GM21619 (cell line): ENCODE data around the gene CAMTA1.

ENCODE experiments used
- ATAC-seq: cut with Tn5 transposase; IDR thresholded peaks from one replicate; pipeline ENCODE4 v1.9.1; 2021; ENCODE audit not compliant: unreplicated experiment

CAMTA1 gene

GRCh38 chr1:7420098-7420445 is 634.8 kb downstream of the CAMTA1 start:
- no peak for ATAC-seq

- ATAC-seq = no peak
Measured at GRCh38 chr1:7420470-7421100, 635.3 kb downstream of the CAMTA1 start.

- no peak for ATAC-seq
Measured at GRCh38 chr1:7421471-7422075, 636.3 kb downstream of the CAMTA1 start.

GRCh38 chr1:7422081-7422480 is 636.8 kb downstream of the CAMTA1 start:
- no peak for ATAC-seq

DNA sequence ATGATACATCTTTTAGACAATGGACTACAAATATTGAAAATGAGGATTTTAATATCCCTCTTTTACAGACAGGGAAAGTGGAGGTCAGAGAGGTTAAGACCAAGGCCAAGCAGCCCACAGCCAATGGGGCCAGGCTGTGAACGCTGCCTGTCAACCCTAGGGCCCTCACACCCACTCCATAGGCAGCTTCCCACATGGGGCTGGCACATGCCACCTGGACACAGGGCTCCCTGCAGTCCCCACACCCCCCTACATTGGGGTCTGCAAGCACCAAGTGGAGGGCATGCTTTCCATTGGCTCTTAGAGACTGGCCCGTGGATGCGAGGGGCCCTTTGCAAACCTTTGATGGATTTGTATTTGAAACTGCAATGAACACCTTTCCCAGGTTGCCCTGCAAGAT is 637.3 kb downstream of the CAMTA1 start:
- no peak for ATAC-seq

- no peak for ATAC-seq
Measured at GRCh38 chr1:7422966-7423365, 637.7 kb downstream of the CAMTA1 start.

- ATAC-seq = no peak
Measured at GRCh38 chr1:7424352-7424890, 639.2 kb downstream of the CAMTA1 start.

DNA sequence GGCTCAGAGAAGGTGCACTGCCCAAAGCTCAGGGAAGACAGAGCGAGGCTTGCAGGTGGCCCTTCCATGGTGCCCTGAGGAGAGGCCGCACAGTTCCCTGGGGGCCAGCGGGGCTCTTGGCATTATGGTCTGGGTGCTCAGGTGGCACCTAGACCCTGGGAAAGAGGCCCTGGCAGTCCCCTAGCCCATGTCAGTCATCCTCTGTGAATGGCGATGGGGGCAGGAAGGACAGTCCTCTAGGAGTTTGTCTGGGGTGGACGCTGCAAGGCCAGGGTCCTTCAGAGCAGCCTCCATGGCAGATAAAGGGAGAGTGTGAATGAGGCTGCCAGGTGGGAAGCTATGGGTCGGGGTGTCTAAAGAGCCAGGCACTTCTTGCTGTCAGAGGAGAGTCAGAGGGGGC is 640.0 kb downstream of the CAMTA1 start:
- no peak for ATAC-seq

DNA sequence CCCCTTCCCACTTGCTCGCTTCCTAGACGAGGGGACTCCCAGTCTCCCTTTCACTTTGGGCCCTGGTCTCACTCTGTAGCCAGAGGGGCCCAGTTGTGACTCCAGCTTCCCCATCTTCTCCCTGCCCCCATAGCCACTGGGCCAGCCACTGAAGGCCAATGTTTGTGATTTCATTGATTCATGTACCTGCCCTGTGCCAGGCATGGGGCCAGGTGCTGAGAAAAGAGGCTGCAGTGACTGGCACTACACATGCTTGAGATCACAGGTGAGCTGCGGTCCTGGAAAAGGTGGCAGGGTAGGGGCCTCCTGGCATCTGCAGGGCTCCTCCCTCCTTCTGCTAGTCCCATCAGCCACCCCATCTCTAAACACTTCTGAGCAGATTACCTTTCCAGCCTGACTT is 640.5 kb downstream of the CAMTA1 start:
- ATAC-seq = no peak

DNA sequence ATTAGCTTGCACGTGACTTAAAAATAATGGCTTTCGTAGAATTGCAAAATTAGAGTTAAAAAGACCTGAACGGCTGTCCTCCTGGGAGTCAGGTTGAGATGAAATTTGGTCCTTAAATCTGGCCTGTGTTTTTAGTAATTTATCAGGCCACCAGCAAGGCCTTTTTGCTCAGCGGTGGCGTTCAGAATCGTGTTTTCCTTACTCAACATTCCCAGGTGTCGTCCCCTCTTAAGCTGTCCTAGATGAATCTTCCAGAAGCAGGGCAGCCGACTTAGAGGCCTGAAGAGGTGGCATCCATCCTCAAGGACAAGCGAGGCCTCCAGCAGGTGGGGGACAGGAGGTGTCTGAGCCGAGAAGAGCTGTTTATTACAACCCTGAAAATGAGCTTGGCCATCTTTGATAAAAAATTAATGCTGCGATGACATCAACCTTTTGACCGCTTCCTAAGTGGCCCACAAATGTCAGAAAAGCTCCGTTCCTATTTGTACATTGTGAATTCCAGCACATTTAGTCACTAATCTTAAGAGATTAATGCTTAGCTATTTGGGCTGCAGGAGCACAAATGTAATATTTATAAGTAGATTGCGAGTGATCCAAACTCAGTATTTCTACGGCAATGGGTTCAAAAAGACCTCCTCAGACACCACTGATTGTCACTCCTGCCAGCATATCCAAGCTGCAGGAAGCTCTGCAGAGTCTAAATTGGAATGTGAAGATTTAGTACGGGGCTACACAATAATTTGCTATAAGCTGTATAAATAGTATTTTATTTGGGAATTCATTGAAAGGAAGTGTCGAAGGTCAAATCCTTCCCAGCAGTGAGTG is 641.7 kb downstream of the CAMTA1 start:
- no peak for ATAC-seq

- ATAC-seq = no peak
Measured at GRCh38 chr1:7427605-7428300, 642.5 kb downstream of the CAMTA1 start.

- ATAC-seq = no peak
Measured at GRCh38 chr1:7429290-7429689, 644.0 kb downstream of the CAMTA1 start.

DNA sequence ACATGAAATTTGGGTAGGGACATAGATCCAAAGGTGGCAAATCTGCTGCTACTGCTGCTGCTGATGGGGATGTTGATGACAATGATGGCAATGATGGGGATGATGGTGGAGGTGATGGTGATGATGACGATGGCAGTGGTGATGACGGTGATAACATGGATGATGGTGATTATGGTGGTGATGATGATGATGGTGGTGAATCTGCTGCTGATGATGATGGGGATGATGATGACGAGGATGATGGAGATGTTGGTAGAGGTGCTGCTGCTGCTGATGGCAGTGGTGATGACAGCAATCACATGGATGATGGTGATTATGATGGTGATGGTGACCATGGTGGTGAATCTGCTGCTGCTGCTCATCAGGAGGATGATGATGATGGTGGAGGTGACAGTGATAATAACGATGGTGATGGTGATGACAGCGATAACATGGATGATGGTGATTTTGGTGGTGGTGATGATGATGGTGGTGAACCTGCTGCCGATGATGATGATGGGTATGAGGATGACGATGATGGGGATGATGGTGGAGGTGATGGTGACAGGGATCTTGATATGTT is 644.9 kb downstream of the CAMTA1 start:
- ATAC-seq = no peak

GRCh38 chr1:7430691-7431090 is 645.4 kb downstream of the CAMTA1 start:
- ATAC-seq = no peak

DNA sequence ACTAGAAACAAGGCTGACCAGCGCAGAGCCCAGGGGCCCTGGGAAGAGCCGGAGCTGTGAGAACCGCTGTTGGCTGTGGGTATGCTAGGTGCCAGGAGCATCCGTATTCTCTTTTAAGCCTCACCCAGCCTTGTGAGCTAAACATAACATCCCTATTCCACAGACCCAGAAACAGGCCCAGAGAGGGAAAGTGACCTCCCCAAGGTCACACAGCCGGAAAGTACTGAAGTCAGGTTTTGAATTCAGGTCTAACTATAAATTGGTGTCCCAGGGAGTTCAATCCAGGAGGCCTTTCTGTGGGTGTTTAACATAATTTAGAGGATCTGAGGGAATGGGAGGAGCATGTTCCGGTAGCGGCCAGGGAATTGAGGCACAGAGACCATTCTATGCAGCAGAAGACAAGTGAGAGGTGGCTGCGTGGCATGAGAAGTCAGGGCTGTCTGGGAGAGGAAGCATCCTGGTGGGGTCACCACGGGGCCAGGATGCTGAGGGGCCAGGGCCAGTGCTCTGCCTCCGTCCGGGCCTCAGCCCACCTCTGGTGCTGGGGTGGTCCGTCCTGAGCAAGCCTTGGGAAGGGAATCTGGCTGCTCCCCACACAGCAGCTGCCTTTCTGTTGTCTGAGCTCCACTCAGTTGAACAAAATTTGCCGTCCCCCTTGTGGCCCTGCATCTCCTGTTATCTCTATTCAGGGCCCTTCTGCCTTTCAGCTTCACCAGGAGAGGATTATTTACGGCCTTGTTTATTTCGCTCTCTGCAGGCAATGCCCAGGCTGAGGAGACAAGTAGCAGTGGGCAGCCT is 647.0 kb downstream of the CAMTA1 start:
- no peak for ATAC-seq

DNA sequence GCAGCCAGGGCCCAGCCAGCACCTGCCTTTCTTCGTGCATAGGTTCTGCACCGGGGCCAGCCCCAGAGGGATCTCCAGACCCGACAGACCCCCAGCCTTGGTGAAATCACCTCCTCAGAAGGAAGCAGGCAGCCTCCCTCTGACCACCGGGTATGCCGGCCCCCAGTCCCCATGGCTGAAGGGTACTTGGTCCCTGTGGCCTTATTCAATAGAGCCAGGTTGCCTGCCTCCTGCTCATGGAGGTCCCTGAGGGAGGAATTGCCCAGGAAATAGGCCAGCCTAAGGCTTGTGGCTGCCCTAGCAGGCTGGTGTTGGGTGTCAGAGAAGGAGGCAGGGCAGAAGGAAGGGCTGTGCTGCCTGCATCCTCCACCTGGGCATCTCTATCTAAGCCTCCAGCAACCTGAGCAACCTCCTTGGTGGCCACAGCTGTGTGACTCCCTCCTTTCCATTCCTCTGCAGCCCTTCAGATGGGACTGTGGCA is 647.7 kb downstream of the CAMTA1 start:
- no peak for ATAC-seq

DNA sequence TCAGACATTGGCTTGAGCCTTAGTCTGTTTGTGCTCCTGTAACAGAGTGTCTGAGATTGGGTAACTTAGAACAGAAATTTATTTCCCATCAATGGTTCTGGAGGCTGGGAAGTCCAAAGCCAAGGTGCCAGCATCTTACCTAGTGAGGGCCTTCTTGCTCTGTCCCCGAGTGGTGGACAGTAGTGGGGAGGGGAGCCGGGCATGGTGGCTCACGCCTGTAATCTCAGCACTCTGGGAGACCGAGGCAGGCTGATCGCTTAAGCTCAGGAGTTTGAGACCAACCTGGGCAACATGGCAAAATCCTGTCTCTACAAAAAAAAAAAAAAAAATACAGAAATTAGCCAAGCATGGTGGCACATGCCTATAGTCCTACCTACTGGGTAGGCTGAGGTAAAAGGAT is 649.3 kb downstream of the CAMTA1 start:
- ATAC-seq = no peak

DNA sequence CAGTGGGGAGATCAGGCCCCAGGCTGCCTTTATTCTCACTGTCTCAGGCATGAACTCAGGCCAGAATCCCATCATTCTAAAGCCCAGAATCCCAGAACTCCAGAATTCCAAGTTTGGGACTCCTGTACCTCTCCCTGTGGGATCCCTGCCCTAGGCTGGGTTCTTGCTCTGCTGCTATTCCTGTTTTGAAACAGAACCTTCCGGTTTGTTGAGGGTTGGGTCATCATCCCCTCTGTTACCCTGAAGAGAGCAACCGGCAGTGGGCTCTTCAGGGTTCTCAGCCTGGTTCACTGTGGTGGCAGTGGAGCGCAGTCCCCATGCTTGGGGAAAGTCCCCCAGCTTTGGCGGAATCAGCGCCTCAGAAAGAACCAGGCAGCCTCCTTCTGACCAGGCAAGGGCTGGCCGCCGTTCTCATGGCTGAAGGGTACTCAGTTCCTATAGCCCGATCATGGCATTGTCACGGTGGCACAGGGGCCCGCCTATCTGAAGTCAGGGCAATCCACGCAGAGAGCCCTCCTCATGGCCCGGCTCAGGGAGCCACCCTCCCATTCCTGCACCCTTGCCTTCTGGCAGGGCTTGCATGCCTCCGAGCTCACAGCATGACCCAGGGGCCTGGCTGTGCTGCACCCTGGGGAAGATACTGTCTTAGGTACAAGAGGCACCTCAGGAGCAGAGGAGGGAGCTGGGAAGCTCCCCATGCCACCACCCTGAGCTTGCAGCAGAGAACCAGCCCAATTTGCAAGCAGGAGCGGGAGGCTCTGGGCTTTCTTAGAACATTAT is 650.2 kb downstream of the CAMTA1 start:
- ATAC-seq = no peak
